Esophagus squamous epithelium (tissue), 4 donors: ENCODE measurements around the gene ZBTB42.

Experiments used
- POLR2A ChIP-seq, 4 donors: fragments of 450-650 bp; IDR thresholded peaks; one replicate each; pipeline ENCODE4 v1.6.1; 2017; ENCODE audit warnings: antibody characterized with exemption in 4 of 4, mild to moderate bottlenecking in 4 of 4, moderate library complexity in 3 of 4
- TF ChIP-seq, protein P1 (sequence below), 6 experiments: fragments of 450-650 bp in 4 of 6; fragments of 200-600 bp in 2 of 6; sonication (generic) in 2 of 6; IDR thresholded peaks; one replicate each; pipeline ENCODE4 v1.5.1; 2016 to 2019; ENCODE audit warnings: antibody characterized with exemption in 6 of 6, mild to moderate bottlenecking in 4 of 6, moderate library complexity in 4 of 6

DNA sequence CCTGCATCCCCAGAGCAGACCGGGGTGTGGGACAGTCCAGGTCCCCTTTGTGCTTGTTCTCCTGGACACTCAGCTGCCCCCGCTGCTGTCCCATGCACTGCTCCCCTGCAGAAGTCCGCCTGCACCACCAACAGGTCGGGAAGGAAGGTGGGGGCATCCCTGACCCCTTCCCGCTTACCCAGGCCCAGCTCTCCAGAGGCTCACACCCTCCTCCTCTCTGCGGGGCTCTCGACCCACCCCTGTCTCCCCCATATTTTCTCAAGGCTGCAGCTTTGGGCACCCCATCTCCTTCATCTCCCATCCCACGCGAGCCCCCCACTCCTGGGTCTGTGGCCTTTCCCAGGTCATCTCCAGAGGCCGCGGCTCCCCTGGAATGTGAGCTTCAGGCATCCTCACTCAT lies 9.4 kb downstream of the ZBTB42 start:
- TF ChIP-seq, protein P1, sequence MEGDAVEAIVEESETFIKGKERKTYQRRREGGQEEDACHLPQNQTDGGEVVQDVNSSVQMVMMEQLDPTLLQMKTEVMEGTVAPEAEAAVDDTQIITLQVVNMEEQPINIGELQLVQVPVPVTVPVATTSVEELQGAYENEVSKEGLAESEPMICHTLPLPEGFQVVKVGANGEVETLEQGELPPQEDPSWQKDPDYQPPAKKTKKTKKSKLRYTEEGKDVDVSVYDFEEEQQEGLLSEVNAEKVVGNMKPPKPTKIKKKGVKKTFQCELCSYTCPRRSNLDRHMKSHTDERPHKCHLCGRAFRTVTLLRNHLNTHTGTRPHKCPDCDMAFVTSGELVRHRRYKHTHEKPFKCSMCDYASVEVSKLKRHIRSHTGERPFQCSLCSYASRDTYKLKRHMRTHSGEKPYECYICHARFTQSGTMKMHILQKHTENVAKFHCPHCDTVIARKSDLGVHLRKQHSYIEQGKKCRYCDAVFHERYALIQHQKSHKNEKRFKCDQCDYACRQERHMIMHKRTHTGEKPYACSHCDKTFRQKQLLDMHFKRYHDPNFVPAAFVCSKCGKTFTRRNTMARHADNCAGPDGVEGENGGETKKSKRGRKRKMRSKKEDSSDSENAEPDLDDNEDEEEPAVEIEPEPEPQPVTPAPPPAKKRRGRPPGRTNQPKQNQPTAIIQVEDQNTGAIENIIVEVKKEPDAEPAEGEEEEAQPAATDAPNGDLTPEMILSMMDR (IDR thresholded peaks at IDR 0.05): no peak
- no peak for TF ChIP-seq POLR2A (IDR thresholded peaks at IDR 0.05)
